IPS-11a (cell line): Measurements from ENCODE around the gene LRRC4C.
"Not testable (repeated sequence)": the region's sequence is repeated elsewhere in the genome, so short reads cannot be mapped to it uniquely, and the experiment has no call there.

Source experiments
- H3K4me3 ChIP-seq: one replicate; pipeline ENCODE4 v1.5.1; 2013; ENCODE audit warnings: low read depth, low read length, control low read depth

LRRC4C gene

GRCh38 chr11:40894501-40894900 is 565.0 kb downstream of the LRRC4C start:
- no peak overlapping the region for H3K4me3 ChIP-seq

DNA sequence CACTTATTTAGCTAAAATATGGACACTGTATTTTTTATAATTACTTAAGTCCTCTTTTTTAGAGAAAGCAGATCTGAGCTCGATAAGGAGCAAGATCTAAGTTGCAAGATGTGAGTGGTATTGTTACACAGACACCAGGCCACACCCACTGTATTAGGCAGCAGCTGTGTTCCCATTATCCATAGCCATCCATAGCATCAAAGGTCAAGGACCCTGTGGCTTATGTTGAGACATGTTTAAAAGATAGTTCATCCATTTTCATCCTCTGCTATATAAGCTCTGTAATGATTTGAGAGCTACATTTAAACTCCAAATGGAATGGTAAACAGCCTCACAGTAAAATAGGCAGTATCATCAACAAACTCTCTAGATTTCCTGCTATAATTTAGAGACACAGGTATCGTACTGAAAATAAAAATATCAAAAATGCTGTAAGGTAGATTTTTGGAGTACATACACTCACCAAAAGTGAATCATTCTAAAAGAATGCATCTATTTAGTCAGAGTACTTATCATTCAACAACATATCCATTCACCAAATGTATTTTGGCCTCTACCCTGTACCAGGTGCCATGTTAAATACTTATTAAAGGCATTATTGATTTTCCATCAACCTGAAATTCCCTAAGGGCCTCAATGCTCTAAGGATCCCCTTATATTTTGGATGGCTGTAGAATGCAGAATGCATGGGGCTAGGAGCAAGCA is 574.0 kb downstream of the LRRC4C start:
- H3K4me3 ChIP-seq, result no peak overlapping the region

GRCh38 chr11:40882301-40882700 is 577.2 kb downstream of the LRRC4C start:
- H3K4me3 ChIP-seq, result no peak overlapping the region

DNA sequence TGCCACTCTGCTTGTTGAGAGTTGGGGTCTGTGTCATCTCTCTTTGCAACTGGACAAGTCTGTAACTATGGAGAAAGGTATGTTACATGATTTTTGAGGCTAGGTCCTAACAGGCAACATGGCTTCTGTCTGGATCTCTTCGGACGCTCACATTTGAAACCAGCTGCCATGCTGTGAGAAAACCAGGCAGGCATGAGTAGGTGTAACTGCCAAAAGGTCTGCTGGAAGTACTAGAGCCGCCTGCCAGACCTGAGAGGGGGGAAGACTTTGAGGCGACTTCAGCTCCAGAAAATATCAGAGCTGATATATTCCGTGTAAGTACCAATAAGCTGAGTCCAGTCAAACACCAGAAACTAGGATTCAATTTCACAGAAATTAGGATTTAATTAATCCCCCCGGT is 579.5 kb downstream of the LRRC4C start:
- H3K4me3 ChIP-seq, result no peak overlapping the region

DNA sequence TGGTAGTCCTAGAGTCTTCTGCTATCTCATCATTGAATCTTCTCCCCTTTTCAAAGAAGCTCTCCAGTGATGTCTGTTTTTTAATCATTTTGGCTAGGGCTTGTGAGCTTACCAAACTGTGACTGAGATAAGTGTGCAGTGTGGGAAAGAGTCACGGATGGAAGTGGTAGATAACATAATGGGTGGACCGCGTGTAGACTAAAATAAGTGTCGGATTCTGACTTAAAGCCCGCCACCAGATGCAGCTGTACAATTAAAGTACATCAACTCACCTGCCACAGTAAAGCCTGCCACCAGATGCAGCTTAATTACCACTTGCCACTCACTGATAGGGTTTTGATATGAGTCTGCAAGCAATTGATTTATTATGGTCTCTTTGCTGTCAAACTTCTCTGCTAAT is 581.5 kb downstream of the LRRC4C start:
- H3K4me3 ChIP-seq, result no peak overlapping the region

- H3K4me3 ChIP-seq, result no peak overlapping the region
Measured at GRCh38 chr11:40877256-40877655, 582.2 kb downstream of the LRRC4C start.

DNA sequence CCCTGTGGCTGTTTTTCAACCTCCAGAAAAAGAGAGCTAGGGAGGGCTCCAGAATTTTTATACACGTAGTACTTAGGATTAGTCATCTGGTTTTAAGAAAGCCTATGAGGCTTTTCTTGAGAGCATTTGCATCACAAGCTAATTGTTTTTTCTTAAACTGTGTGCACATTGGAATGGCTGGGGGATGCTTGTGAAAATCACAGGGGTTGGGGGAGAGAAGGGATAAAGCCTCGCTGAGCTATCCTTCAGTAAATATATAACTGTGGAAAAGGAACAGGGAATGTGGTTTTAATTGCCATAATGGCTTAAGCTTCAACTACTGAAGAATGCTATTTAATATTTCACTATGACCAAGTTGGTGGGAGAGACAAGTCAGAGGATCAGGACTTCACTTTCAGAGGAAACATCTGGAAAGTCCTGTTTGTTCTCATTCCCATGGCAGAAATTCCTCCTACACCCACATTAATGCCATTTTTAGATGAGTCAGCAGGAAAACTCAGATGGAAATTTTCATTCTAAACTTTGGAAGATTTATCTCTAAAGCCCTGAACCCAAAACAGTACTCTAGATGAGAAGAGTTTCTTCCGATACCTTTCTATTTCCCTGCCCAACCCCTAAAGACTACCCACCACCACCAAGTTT is 591.3 kb downstream of the LRRC4C start:
- H3K4me3 ChIP-seq, result no peak overlapping the region

DNA sequence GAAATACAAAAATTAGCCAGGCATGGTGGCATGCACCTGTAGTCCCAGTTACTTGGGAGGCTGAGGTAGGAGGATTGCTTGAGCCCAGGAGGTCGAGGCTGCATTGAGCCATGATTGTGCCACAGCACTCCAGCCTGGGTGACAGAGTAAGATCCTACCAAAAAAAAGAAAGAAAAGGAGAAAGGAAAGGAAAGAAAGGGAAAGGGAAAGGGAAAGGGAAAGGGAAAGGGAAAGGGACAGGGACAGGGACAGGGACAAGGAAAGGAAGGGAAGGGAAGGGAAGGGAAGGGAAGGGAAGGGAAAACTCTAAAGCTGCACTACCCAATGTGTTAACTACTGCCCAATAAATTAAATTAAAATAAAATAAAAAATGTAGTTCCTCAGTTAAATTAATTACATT is 601.7 kb downstream of the LRRC4C start:
- not testable (repeated sequence) for H3K4me3 ChIP-seq

DNA sequence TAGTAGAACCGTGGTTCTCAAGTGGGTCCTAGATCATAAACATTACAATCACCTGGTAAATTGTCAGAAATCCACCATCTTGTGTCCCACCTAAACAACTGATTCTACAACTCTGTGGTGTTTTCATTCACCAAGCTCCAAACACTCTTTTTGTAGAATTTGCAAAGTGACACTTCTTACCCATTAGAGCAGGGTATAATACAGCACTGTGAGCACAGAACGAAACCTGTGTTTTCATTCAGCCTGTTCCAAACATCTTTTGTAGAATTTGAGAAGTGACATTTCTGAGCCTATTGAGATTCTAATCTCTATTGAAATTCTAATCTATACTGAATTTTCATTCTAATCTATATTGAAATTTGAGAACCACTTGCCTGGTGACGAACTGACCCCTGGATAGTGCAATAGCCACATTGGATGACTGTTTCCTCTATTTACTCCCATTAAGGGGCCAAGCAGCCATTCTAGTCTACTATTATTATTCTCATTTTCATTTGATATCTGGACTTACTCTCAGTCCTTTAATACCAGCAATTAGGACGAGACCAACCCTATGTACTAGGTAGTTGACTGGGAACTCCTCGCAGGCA is 616.6 kb downstream of the LRRC4C start:
- H3K4me3 ChIP-seq, result no peak overlapping the region

- H3K4me3 ChIP-seq, result no peak overlapping the region
Measured at GRCh38 chr11:40841231-40841630, 618.2 kb downstream of the LRRC4C start.

DNA sequence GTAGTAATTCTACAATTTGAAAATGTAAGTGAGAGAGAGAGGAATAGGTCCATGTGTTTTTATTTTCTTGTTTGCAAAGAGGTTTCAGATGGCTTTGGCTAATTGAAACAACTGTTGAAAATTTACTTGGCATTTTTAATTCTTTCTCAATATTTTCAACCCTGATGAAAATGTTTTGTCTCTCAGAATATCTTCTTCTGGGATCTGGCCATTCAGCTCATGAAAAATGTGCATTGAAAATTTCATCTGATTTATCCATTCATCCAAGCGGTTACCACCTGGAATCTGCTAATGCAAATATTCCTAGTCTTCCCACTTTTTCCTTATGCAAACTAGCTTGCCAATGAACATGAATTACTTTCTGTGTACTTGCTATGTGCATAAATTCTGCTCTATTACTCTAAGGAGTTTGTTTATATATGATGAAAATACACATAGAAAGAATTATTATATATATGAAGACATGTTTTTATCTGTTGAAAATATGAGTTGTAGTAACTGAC is 621.2 kb downstream of the LRRC4C start:
- no peak overlapping the region for H3K4me3 ChIP-seq

- H3K4me3 ChIP-seq, result no peak overlapping the region
Measured at GRCh38 chr11:40827116-40827515, 632.3 kb downstream of the LRRC4C start.

DNA sequence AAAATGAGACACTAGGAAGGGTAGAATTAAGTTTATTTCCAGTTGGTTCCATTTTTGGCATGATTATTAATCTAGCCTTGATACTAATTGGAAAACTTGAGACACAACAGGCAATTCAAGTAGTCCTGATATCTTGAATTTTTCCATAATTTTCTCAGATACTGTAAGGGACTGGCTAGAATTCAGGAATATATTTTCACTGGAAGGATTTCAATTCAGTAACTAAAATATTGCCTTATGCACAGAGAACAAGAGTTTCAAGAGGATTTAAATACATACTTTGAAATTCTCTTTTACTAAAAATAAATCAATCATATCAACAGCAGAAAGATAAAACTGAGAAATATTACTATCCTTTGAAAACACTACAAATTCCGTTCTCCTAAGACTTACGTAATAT is 632.9 kb downstream of the LRRC4C start:
- no peak overlapping the region for H3K4me3 ChIP-seq

GRCh38 chr11:40825201-40825834 is 634.1 kb downstream of the LRRC4C start:
- H3K4me3 ChIP-seq, result no peak overlapping the region

DNA sequence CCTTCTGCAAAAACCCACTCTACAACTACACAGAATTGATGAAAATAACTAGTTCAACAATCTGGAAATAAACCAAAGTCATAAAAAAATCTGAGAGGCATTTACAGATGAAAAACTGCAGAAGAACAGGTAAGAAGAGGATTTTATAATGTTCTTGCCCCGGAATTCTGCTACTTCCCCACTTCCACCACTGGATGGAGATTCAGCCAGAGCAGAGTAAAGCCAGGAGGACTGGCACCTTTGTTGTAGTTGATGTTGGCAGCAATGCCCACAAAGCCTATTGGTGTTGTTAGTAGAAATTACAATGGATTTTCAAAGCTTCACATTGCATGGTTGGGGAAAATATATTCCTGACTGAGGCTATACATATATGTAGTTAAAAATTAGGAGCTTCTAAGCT is 640.2 kb downstream of the LRRC4C start:
- no peak overlapping the region for H3K4me3 ChIP-seq

DNA sequence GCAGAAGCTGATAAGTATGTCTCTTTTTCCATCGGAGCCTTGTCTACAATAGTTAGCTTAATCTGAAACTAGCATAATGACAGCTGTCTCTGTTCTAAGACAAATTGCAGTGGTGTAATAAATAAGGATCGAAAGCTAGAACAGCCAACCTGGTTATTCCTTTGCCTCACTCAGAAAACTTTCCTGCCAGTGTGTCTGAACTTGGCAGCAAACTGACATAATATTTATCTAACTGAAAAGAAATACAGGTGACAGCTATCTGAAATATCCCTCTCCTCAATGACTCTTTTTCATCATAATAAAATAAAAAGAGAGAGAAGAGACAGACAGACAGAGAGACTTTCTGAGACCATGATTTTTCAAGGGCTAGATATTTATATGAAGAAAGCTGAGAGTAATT is 642.5 kb downstream of the LRRC4C start:
- H3K4me3 ChIP-seq, result no peak overlapping the region

GRCh38 chr11:40797981-40798380 is 661.5 kb downstream of the LRRC4C start:
- H3K4me3 ChIP-seq, result no peak overlapping the region

DNA sequence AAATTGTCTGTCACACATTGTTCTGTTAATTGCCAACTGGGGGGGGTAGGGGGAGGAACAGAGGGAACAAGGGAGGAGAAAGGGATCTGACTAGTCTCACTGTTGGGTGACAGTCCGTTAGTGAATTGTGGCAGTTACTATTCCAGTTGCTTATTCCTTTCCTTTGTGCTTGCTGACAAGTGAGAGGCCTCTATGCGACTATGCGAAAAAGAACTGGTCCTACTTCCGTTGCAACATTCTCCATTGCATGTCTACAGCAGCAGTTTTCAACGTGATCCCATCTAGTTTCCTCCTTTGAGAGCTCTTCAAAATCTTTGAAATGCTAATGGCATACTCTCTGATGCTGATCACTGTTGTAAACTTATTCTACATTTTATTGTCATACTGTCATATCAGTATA is 672.2 kb downstream of the LRRC4C start:
- H3K4me3 ChIP-seq, result no peak overlapping the region

DNA sequence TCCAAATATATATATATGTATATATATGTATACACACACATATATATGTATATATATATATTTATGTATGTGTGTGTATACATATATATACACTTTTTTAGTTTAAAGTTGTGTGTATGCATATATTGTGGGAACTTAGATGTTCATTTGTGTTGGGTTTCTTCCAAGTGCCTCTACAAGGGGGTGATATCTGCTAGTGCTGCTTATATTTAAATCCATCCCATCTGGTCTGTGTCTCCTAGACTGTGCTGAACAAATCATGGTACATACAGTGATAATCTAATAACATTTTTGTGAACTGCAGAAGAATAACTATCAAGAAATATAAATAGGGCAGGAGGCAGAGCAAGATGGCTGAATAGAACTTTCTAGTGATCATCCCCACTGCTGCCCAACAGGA is 696.4 kb downstream of the LRRC4C start:
- no peak overlapping the region for H3K4me3 ChIP-seq

DNA sequence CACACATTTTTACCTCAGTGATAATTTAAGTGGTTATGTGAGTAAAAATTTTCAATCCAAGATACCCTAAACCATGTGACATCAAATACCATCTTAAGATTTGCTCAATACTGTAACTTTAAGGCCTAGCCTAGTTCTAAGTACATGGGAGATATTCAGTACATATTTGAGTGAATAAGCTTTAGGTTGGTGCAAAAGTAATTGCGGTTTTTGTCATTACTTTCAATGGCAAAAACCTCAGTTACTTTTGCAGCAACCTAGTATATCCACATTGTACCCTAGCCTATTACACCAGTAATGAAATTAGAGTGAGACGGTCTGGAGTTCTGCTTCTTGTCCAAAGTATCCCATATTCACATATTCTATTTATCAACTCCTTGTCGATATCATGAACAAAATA is 700.1 kb downstream of the LRRC4C start:
- H3K4me3 ChIP-seq, result no peak overlapping the region

DNA sequence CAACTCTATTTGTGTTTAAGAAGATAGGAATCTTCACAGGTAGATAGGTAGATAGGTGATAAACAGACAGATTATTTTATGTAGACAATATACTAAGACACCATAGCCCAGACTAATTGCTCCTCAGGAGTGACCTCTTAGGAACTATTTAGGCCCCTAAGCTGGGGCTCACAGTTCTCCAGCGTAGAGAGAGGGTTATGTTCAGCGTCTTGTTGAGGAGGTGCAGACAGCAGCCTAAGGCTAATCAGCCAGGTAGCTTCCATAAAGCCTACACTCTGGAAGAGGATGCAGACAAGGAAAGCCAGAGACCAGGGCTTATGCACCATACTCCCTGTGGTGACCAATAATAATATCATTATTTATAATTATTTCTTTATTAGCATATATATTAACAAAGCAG is 705.2 kb downstream of the LRRC4C start:
- no peak overlapping the region for H3K4me3 ChIP-seq

- no peak overlapping the region for H3K4me3 ChIP-seq
Measured at GRCh38 chr11:40746282-40746681, 713.2 kb downstream of the LRRC4C start.
